BJ (cell line): Measurements from ENCODE around the gene USF2. TPM values are rescaled to one million over a fixed set of nuclear protein-coding genes. Genes with fewer than 3 reads are reported as not detected.
"Not testable (repeated sequence)": the region's sequence is repeated elsewhere in the genome, so short reads cannot be mapped to it uniquely, and the experiment has no call there.

Source experiments
- CTCF ChIA-PET: fragments of 350-600 bp; formaldehyde crosslinking; extraction: SDS; loops from one replicate; lab custom pipeline; 2021; ENCODE audit warnings: antibody characterized with exemption, inconsistent platforms; lab: Yijun Ruan, JAX
- POLR2A ChIA-PET: fragments of 300-600 bp; sonication (Branson Sonifier 250); formaldehyde crosslinking; extraction: SDS; loops from one replicate; lab custom pipeline; 2021; ENCODE audit warnings: antibody characterized with exemption; lab: Charles Lee
- DNase-seq: peaks from one replicate; pipeline ENCODE4 v3.0.0-alpha.2; 2011; ENCODE audit warnings: low read depth
- H3K27me3 ChIP-seq: 2 replicates; pipeline ENCODE4 v1.6.0; 2011; ENCODE audit warnings: low read length; ENCODE audit not compliant: control insufficient read depth, insufficient read depth
- H3K36me3 ChIP-seq: 2 replicates; pipeline ENCODE4 v1.5.1; 2011; ENCODE audit warnings: low read length; ENCODE audit not compliant: control insufficient read depth, insufficient read depth
- H3K4me3 ChIP-seq: 2 replicates; pipeline ENCODE4 v1.5.1; 2011; ENCODE audit warnings: low read depth, mild to moderate bottlenecking, control low read depth, low read length
- CTCF ChIP-seq: IDR thresholded peaks from 2 replicates; pipeline ENCODE4 v1.5.1; 2011; ENCODE audit warnings: low read depth, mild to moderate bottlenecking, control low read depth, inconsistent platforms, low read length, moderate library complexity; ENCODE audit not compliant: insufficient read depth
- polyA plus RNA-seq: library from polyadenylated mRNA; depleted of rRNA; stranded (reverse); fragments of >200 nt; gene quantifications from 2 replicates; pipeline ENCODE4 v1.2.3, GENCODE V29; 2011

USF2 gene
- polyA plus RNA-seq, 1 experiment: 80.3 TPM

GRCh38 chr19:35232912-35233311 lies 35.9 kb upstream of the USF2 start:
- ChIA-PET POLR2A (no interaction called here), CTCF (no interaction called here)

GRCh38 chr19:35236638-35237400 lies 31.9 kb upstream of the USF2 start:
- CTCF ChIA-PET: no interaction called here
- POLR2A ChIA-PET: no interaction called here
- DNase-seq: no peak
- TF ChIP-seq CTCF: no peak
- peaks cover 4% of the 10 kb centered on the region for H3K27me3 ChIP-seq
- H3K36me3 ChIP-seq: no peaks in the 10 kb centered on the region
- no peak overlapping the region for H3K4me3 ChIP-seq

More at GRCh38 chr19:35232912-35233311, 35.9 kb upstream of the USF2 start:
- 0 out of 2 replicates have a peak, but pooled peaks cover 3% of the 10 kb centered on the region for H3K27me3 ChIP-seq
- no peaks in the 10 kb centered on the region for H3K36me3 ChIP-seq
- no peak for TF ChIP-seq CTCF
- DNase-seq: no peak
- no peak overlapping the region for H3K4me3 ChIP-seq

GRCh38 chr19:35239597-35239996 lies 29.2 kb upstream of the USF2 start:
- H3K27me3 ChIP-seq, H3K36me3 ChIP-seq, CTCF ChIA-PET, POLR2A ChIA-PET, H3K4me3 ChIP-seq, DNase-seq: not testable (repeated sequence)

- Histone ChIP-seq H3K36me3 (no peaks in the 10 kb centered on the region), H3K4me3 (no peak overlapping the region), H3K27me3 (peaks cover 2% of the 10 kb centered on the region)
- TF ChIP-seq CTCF: no peak
- ChIA-PET CTCF (interaction anchor here (0.7 kb wide), 1 partner anchor 113 kb away, joined by 3 read pairs; no protein-coding TSS in a partner anchor), POLR2A (no interaction called here)
- no peak for DNase-seq
These were observed 28.4 kb upstream of the USF2 start for GRCh38 chr19:35240327-35240726.

- ChIA-PET POLR2A (no interaction called here), CTCF (interaction anchor here (0.9 kb wide), 1 partner anchor 10 kb away, joined by 5 read pairs; no protein-coding TSS in a partner anchor)
- TF ChIP-seq CTCF: no peak
- Histone ChIP-seq H3K4me3 (no peak overlapping the region), H3K36me3 (no peaks in the 10 kb centered on the region), H3K27me3 (peaks cover 2% of the 10 kb centered on the region)
- DNase-seq: no peak
These were observed 27.3 kb upstream of the USF2 start for GRCh38 chr19:35241417-35241816.
